Measurements from ENCODE around the gene ACOT2. TPM values are rescaled to one million over a fixed set of nuclear protein-coding genes. Genes with fewer than 3 reads are reported as not detected.

Gene ACOT2
- total and polyA plus RNA-seq, 3 donors from 2014 or later: 26.0 to 74.6 (median 34.8) TPM

DNA sequence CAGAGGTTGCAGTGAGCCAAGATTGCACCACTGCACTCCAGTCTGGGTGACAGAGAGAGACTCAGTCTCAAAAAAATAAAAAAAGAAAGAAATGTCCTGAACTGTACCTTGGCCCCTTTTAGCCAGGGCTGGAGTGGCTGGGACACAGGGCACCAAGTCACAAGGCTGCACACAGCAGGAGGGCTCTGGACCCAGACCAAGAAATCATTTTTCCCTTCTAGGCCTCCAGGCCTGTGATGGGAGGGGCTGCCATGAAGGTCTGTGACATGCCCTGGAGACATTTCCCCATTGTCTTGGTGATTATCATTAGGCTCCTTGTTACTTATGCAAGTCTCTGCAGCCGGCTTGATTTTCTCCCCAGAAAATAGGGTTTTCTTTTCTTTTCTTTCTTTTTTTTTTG lies 38.2 kb downstream of the ACOT2 start:
- H3K9me3 ChIP-seq: no peaks in the 10 kb centered on the region
- 89 to 93% methylated on average over 1 of the region's 1 CpG for WGBS, 2 donors
- DNase-seq: no peak
- intact Hi-C loops (cut with DNase I; ENCODE audit: low total_unique reads): no loop called here
- no peak overlapping the region for H3K4me3 ChIP-seq
- H3K36me3 ChIP-seq (ENCODE audit: low read depth, missing control alignments): no peaks in the 10 kb centered on the region
- H3K4me1 ChIP-seq: peaks cover 7% of the 10 kb centered on the region
- H3K27ac ChIP-seq: no peak overlapping the region
- no peak for TF ChIP-seq POLR2A (IDR thresholded peaks at IDR 0.05)
- TF ChIP-seq, protein P1, sequence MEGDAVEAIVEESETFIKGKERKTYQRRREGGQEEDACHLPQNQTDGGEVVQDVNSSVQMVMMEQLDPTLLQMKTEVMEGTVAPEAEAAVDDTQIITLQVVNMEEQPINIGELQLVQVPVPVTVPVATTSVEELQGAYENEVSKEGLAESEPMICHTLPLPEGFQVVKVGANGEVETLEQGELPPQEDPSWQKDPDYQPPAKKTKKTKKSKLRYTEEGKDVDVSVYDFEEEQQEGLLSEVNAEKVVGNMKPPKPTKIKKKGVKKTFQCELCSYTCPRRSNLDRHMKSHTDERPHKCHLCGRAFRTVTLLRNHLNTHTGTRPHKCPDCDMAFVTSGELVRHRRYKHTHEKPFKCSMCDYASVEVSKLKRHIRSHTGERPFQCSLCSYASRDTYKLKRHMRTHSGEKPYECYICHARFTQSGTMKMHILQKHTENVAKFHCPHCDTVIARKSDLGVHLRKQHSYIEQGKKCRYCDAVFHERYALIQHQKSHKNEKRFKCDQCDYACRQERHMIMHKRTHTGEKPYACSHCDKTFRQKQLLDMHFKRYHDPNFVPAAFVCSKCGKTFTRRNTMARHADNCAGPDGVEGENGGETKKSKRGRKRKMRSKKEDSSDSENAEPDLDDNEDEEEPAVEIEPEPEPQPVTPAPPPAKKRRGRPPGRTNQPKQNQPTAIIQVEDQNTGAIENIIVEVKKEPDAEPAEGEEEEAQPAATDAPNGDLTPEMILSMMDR (IDR thresholded peaks at IDR 0.05): no peak
- H3K27me3 ChIP-seq: no peaks in the 10 kb centered on the region

DNA sequence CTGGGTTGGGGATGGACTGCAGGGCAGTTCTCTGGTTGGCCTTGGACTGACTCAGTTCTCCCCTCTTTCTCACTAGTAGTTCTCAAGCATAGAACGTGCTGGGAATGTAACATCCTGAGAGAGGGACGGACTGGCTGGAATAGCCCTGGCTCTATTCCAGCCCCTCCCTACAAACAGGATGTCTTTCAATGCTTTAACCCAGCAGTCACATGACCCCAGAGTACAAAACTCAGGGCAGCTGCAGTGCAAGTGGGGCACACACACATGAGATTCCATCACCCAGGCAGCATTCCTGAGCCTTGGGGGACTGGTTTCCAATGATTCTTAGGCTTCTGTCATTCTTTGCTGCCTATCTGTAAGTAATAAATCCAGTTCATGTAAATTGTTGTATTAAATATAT lies 41.7 kb downstream of the ACOT2 start:
- TF ChIP-seq, protein P1 (IDR thresholded peaks at IDR 0.05): no peak
- no peak for TF ChIP-seq POLR2A (IDR thresholded peaks at IDR 0.05)
- no peaks in the 10 kb centered on the region for H3K36me3 ChIP-seq (ENCODE audit: low read depth, missing control alignments)
- no peak overlapping the region for H3K4me3 ChIP-seq
- intact Hi-C loops (cut with DNase I; ENCODE audit: low total_unique reads): no loop called here
- H3K27me3 ChIP-seq: no peaks in the 10 kb centered on the region
- DNase-seq: peak; percentile 78
- 16 to 24% methylated on average over 2 of the region's 2 CpGs for WGBS, 2 donors
- no peaks in the 10 kb centered on the region for H3K9me3 ChIP-seq
- H3K4me1 ChIP-seq: peaks cover 7% of the 10 kb centered on the region
- H3K27ac ChIP-seq: no peak overlapping the region

DNA sequence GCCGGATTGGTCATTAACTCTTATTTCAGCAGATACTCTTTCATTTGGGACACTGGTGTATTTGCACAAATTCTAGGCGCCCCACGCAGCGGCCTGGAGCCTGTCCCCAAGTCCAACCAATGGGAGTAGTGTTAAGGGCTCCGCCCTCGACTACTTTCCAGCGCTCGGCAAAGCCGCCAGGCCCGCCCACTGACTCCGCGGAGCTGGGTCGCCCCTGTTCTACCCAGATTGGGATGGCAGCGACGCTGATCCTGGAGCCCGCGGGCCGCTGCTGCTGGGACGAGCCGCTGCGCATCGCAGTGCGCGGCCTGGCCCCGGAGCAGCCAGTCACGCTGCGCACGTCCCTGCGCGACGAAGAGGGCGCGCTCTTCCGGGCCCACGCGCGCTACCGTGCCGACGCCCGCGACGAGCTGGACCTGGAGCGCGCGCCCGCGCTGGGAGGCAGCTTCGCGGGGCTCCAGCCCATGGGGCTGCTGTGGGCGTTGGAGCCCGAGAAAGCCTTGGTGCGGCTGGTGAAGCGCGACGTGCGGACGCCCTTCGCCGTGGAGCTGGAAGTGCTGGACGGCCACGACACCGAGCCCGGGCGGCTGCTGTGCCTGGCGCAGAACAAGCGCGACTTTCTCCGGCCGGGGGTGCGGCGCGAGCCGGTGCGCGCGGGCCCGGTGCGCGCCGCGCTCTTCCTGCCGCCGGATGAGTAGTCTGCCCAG lies 43.5 kb downstream of the ACOT2 start, which contains the start of gene ACOT6:
Gene ACOT6 (plus strand): TSS at position 179 of the 707 bp plus-strand sequence. CDS start 55 bp downstream, at position 234.
- peak; percentile 82 for DNase-seq
- Histone ChIP-seq H3K36me3 (ENCODE audit: low read depth, missing control alignments) (no peaks in the 10 kb centered on the region), H3K9me3 (no peaks in the 10 kb centered on the region), H3K27me3 (no peaks in the 10 kb centered on the region), H3K4me3 (peak within 1 kb of the TSS; percentile 67 to 69), H3K27ac (peak within 1 kb of the TSS; percentile 86 to 91), H3K4me1 (peaks cover 7% of the 10 kb centered on the region)
- intact Hi-C loops (cut with DNase I; ENCODE audit: low total_unique reads): no loop called here
- 0% methylated on average over 8 to 39 of the region's 84 CpGs for WGBS, 2 donors
- TF ChIP-seq, protein P1 (IDR thresholded peaks at IDR 0.05): no peak
- no peak for TF ChIP-seq POLR2A (IDR thresholded peaks at IDR 0.05)

DNA sequence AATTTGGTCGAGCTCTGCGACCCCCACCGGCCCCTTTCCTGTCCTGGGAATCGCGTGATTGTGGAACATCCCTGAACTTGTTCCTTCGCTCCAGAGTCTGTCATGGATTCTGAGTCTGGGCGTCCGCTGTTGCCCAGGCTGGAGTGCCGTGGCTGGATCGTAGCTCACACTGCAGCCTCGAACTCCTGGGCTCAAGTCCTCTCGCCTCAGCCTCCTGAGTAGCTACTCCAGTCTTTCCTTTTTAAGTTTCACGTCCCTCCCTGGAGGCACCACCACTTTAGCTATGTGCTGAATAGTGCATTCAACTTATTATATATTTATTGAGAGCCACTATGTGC lies 44.0 kb downstream of the ACOT2 start:
- Histone ChIP-seq H3K27ac (peak overlapping the region; percentile 86 to 91), H3K4me3 (peak overlapping the region; percentile 67 to 69), H3K36me3 (ENCODE audit: low read depth, missing control alignments) (no peaks in the 10 kb centered on the region), H3K9me3 (no peaks in the 10 kb centered on the region), H3K27me3 (no peaks in the 10 kb centered on the region), H3K4me1 (peaks cover 7% of the 10 kb centered on the region)
- DNase-seq: peak; percentile 43
- intact Hi-C loops (cut with DNase I; ENCODE audit: low total_unique reads): no loop called here
- 3 to 4% methylated on average over 8 to 11 of the region's 13 CpGs for WGBS, 2 donors
- TF ChIP-seq, protein P1 (IDR thresholded peaks at IDR 0.05): no peak
- no peak for TF ChIP-seq POLR2A (IDR thresholded peaks at IDR 0.05)

Measured in testis (tissue), 3 donors.